ENCODE measurements around the gene TPPP3. TPM values are rescaled to one million over a fixed set of nuclear protein-coding genes. Genes with fewer than 3 reads are reported as not detected.

The TPPP3 gene
- total RNA-seq, result not detected

DNA sequence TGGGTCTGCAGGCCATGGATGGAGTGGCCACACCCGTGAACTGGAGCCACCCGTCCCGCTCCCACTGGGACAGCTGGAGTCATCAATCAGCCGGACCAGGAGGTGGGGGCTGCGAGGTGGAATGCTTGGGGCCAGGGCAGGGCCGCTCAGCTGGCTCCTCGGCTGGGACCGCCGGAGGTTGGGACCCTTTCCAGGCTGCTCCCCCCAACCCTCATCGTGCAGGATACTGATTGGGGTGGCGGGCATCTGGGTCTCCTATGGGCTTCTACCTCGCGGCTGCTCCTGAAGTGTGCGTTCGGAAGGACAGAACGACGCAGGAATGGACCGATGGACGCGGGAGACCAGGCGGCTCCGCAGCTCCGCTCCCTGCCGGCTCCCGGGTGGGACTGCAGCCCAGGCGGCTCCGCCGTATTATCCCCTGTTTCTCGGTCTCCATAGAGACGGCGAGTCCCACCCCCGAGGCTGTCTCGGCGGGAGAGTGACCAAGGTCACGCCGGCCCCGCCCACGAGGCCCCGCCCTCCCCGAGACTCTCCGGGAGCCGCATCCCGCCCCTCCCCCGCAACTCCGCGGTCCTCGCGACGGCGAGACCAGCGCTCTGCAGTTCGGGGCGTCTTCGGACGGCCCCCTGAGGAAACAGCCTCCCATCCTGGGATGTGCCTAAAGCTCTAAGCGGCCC is at the start of gene TPPP3:
TSS of gene TPPP3 (minus strand) at position 388 of the 677 bp plus-strand sequence. CDS start 2,387 bp downstream, outside the sequence.

DNA sequence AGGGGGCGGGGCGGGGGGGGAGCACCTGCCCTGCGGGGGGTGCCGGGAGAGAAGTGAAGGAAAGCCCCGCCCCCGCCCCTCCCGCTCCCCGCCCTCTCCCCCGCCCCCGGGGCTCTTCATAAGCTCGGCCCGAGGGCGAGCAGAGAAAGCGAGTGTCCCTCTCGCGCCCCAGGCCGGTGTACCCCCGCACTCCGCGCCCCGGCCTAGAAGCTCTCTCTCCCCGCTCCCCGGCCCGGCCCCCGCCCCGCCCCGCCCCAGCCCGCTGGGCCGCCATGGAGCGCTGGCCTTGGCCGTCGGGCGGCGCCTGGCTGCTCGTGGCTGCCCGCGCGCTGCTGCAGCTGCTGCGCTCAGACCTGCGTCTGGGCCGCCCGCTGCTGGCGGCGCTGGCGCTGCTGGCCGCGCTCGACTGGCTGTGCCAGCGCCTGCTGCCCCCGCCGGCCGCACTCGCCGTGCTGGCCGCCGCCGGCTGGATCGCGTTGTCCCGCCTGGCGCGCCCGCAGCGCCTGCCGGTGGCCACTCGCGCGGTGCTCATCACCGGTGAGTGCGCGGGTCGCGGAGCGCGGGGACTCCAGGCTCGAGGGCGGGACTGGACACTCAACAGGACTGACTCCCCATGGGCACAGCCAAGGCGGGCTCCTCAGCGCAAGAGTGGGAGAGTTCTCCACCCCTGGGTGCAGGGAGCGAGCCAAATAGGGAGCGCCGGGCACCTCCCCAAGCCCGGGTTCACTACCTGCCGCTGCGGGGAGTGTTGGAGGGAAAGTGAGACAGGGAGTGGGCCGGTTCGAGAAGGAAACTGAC is 37.9 kb upstream of the TPPP3 start, which contains the start of gene HSD11B2:
TSS of gene HSD11B2 (plus strand) at position 145 of the 798 bp plus-strand sequence. CDS start at position 273, 128 bp downstream.

DNA sequence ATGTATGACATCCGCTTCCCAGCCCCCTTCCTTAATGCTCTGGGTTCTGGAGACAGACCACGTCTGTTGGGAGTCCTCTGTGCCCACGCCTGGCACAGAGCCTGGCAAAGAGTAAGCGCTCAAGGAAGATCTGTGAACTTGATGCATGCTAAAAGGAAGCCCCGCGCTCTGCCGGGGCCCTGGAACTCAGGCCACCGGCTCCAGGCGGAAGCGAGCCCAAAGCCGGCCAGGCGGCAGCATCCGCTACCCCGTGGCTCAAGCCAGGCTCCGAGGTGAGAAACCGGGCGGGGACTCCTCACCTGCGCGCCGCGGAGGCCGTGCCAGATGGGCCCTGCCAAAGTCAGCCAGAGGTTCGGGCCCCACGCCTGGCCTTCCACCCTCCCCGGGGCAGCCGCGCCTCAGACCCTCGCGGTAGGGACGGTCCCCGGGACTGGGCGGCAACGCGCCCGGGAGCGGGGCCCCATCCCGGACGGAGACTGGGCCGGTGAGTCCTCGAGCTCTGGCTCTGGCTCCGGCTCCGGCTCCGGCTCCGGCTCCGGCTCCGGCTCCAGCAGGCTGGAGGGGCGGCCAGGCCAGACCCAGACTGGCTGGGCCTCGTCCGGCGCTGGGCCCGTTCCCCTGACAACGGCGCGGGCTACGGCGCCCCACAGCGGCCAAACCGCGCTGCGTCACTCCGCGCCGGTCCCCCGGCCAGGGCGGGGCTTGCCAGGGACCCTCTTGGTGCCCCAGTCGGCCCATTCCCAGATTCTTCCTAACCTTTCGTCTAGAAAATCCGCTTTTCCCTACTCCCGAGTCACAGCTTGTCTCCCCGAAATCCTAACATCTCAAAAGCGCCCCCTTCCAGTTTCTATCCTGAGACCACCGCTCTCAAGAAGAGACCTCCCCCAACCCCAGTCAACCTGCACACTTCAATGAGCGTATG is 22.8 kb upstream of the TPPP3 start, which contains the start of gene ZDHHC1:
TSS of gene ZDHHC1 (minus strand) at position 606 of the 922 bp plus-strand sequence. CDS start 8,702 bp downstream, outside the sequence.

Other genes with a start within 250 kb of the TPPP3 start
- 10 to 100 TPM; 12.6 to 13.6 TPM for gene B3GNT9, start 242.5 kb downstream of the TPPP3 start, total RNA-seq
- gene TRADD, start 233.6 kb downstream of the TPPP3 start, total RNA-seq, result 10 to 100 TPM; 87.4 to 89.2 TPM
- gene FBXL8, start 233.5 kb downstream of the TPPP3 start, total RNA-seq, result 10 to 100 TPM; 79.6 to 83.9 TPM
- 100 to 1,000 TPM; 195 to 227 TPM for gene HSF4, start 228.8 kb downstream of the TPPP3 start, total RNA-seq
- gene NOL3, start 223.0 kb downstream of the TPPP3 start, total RNA-seq, result 10 to 100 TPM; 55.3 to 58.6 TPM
- gene MATCAP1, start 209.5 kb downstream of the TPPP3 start, total RNA-seq, result 10 to 100 TPM; 67.6 to 74.4 TPM
- gene EXOC3L1, start 203.4 kb downstream of the TPPP3 start, total RNA-seq, result not detected
- gene E2F4, start 201.3 kb downstream of the TPPP3 start, total RNA-seq, result 10 to 100 TPM; 93.6 to 99.7 TPM
- 1 to 10 TPM; 6.2 to 6.5 TPM for gene ELMO3, start 194.4 kb downstream of the TPPP3 start, total RNA-seq
- 10 to 100 TPM; 32.1 to 33.8 TPM for gene TMEM208, start 166.4 kb downstream of the TPPP3 start, total RNA-seq
- 10 to 100 TPM; 71.7 to 74.2 TPM for gene FHOD1, start 146.0 kb downstream of the TPPP3 start, total RNA-seq
- 1 to 10 TPM; 1.8 to 2.3 TPM for gene SLC9A5, start 144.5 kb downstream of the TPPP3 start, total RNA-seq
- gene PLEKHG4, start 114.0 kb downstream of the TPPP3 start, total RNA-seq, result 10 to 100 TPM; 20.2 to 20.6 TPM
- under 1 TPM in 1 of 2 experiments, not detected in 1; 0.43 TPM for gene KCTD19, start 66.8 kb downstream of the TPPP3 start, total RNA-seq
- not detected for gene LRRC36, start 66.7 kb downstream of the TPPP3 start, total RNA-seq
- not detected for gene ZDHHC1, start 23.0 kb upstream of the TPPP3 start, total RNA-seq
- not detected for gene HSD11B2, start 37.6 kb upstream of the TPPP3 start, total RNA-seq
- gene ATP6V0D1, start 87.7 kb upstream of the TPPP3 start, total RNA-seq, result 10 to 100 TPM; 52.9 to 56.5 TPM
- not detected for gene AGRP, start 90.0 kb upstream of the TPPP3 start, total RNA-seq
- 10 to 100 TPM; 21.9 to 30.4 TPM for gene RIPOR1, start 135.3 kb upstream of the TPPP3 start, total RNA-seq
- gene CTCF, start 169.0 kb upstream of the TPPP3 start, total RNA-seq, result 10 to 100 TPM; 73.3 to 74.7 TPM

Measured in activated naive CD4-positive, alpha-beta T cell treated with anti-CD3 and anti-CD28 coated beads, Interleukin-2, amount 10 ng/mL, durations not matched to agents 5 hours and 36 hours (primary cell).